Embryonic facial prominence (tissue), 1 donor: Measurements from ENCODE around the gene CYP4B1.
"Not testable (repeated sequence)": the region's sequence is repeated elsewhere in the genome, so short reads cannot be mapped to it uniquely, and the experiment has no call there.

Experiments used
- DNase-seq: peaks from one replicate; pipeline ENCODE4 v3.0.0-alpha.2; 2016; ENCODE audit errors: extremely low spot score

Gene CYP4B1

GRCh38 chr1:46813858-46814396, 15.1 kb downstream of the CYP4B1 start:
- DNase-seq: no peak

GRCh38 chr1:46815133-46815532, 16.3 kb downstream of the CYP4B1 start:
- DNase-seq: no peak

GRCh38 chr1:46816930-46817329, 18.1 kb downstream of the CYP4B1 start:
- DNase-seq: no peak

- no peak for DNase-seq
These were observed 19.0 kb downstream of the CYP4B1 start for GRCh38 chr1:46817814-46818213.

GRCh38 chr1:46818591-46818990, 19.7 kb downstream of the CYP4B1 start:
- DNase-seq: no peak

- DNase-seq: no peak
These were observed 20.5 kb downstream of the CYP4B1 start for GRCh38 chr1:46819335-46819734.

- DNase-seq: no peak
These were observed 21.2 kb downstream of the CYP4B1 start for GRCh38 chr1:46820076-46820475.

- no peak for DNase-seq
These were observed 21.8 kb downstream of the CYP4B1 start for GRCh38 chr1:46820560-46821060.

- DNase-seq: no peak
These were observed 23.5 kb downstream of the CYP4B1 start for GRCh38 chr1:46822248-46822826.

- DNase-seq: no peak
These were observed 24.3 kb downstream of the CYP4B1 start for GRCh38 chr1:46823151-46823550.

- DNase-seq: not testable (repeated sequence)
These were observed 28.0 kb downstream of the CYP4B1 start for GRCh38 chr1:46826892-46827291.

GRCh38 chr1:46830665-46831322, 31.9 kb downstream of the CYP4B1 start:
- DNase-seq: no peak

- not testable (repeated sequence) for DNase-seq
These were observed 36.6 kb downstream of the CYP4B1 start for GRCh38 chr1:46835469-46835868.

- DNase-seq: not testable (repeated sequence)
These were observed 47.5 kb downstream of the CYP4B1 start for GRCh38 chr1:46846386-46846785.

GRCh38 chr1:46857660-46858065, 58.8 kb downstream of the CYP4B1 start:
- DNase-seq: not testable (repeated sequence)

GRCh38 chr1:46862348-46862747, 63.5 kb downstream of the CYP4B1 start:
- no peak for DNase-seq
